Liver (tissue), 9 donors: ENCODE measurements around the gene GALNT16. TPM values are rescaled to one million over a fixed set of nuclear protein-coding genes. Genes with fewer than 3 reads are reported as not detected.

Experiments used
- DNase-seq: peaks from one replicate; pipeline ENCODE4 v3.0.0-alpha.2; 2017; ENCODE audit warnings: low spot score
- H3K27ac ChIP-seq, 2 donors: one replicate each; pipeline ENCODE4 v1.7.0; 2013; ENCODE audit warnings: inconsistent platforms in 2 of 2, low read length in 2 of 2, control low read depth in 1 of 2, low read depth in 1 of 2, mild to moderate bottlenecking in 1 of 2
- H3K27me3 ChIP-seq, 4 donors: one replicate each; pipeline versions ENCODE4 v1.6.1 to v1.7.0; 2013; ENCODE audit warnings: low read length in 3 of 4, inconsistent platforms in 1 of 4, mild to moderate bottlenecking in 1 of 4, moderate library complexity in 1 of 4; ENCODE audit not compliant: control insufficient read depth in 4 of 4, insufficient read depth in 4 of 4
- H3K36me3 ChIP-seq, 4 donors: one replicate each; pipeline versions ENCODE4 v1.6.1 to v1.7.0; 2013; ENCODE audit warnings: low read length in 3 of 4, mild to moderate bottlenecking in 3 of 4, low read depth in 1 of 4, moderate library complexity in 1 of 4; ENCODE audit not compliant: control insufficient read depth in 4 of 4, insufficient read depth in 3 of 4
- H3K4me1 ChIP-seq, 4 donors: one replicate each; pipeline versions ENCODE4 v1.6.1 to v1.7.0; 2013; ENCODE audit warnings: low read length in 3 of 4, mild to moderate bottlenecking in 3 of 4, moderate library complexity in 1 of 4; ENCODE audit not compliant: control insufficient read depth in 4 of 4, insufficient read depth in 4 of 4
- H3K4me3 ChIP-seq, 3 donors: one replicate each; pipeline versions ENCODE4 v1.6.1 to v1.7.0; 2013; ENCODE audit warnings: low read length in 3 of 3, control low read depth in 1 of 3, low read depth in 1 of 3, mild to moderate bottlenecking in 1 of 3
- H3K9ac ChIP-seq, 2 donors: one replicate each; pipeline ENCODE4 v1.7.0; 2013; ENCODE audit warnings: low read length in 2 of 2, mild to moderate bottlenecking in 2 of 2, moderate library complexity in 2 of 2, control low read depth in 1 of 2, low read depth in 1 of 2
- H3K9me3 ChIP-seq, 4 donors: one replicate each; pipeline versions ENCODE4 v1.6.1 to v1.7.0; 2013; ENCODE audit warnings: low read length in 3 of 4; ENCODE audit not compliant: control insufficient read depth in 4 of 4
- ATF3 ChIP-seq: IDR thresholded peaks from 2 replicates; pipeline ENCODE4 v1.6.1; 2016; ENCODE audit warnings: antibody characterized with exemption
- GABPA ChIP-seq, 2 donors: IDR thresholded peaks in 1 of 2; conservative IDR thresholded peaks in 1 of 2; 2 replicates each; pipeline ENCODE4 v1.6.1; 2016; ENCODE audit warnings: antibody characterized with exemption in 2 of 2, mild to moderate bottlenecking in 1 of 2, moderate library complexity in 1 of 2
- HNF4G ChIP-seq: IDR thresholded peaks from 2 replicates; pipeline ENCODE4 v1.6.1; 2016; ENCODE audit warnings: antibody characterized with exemption
- JUND ChIP-seq, 2 donors: IDR thresholded peaks; 2 replicates each; pipeline ENCODE4 v1.6.1; 2016; ENCODE audit warnings: antibody characterized with exemption in 2 of 2
- MAX ChIP-seq: IDR thresholded peaks from 2 replicates; pipeline ENCODE4 v1.6.1; 2016; ENCODE audit warnings: antibody characterized with exemption
- NR2F2 ChIP-seq: IDR thresholded peaks from 2 replicates; pipeline ENCODE4 v1.6.1; 2016; ENCODE audit warnings: antibody characterized with exemption
- RAD21 ChIP-seq, 2 donors: IDR thresholded peaks; 2 replicates each; pipeline ENCODE4 v1.6.1; 2016; ENCODE audit warnings: antibody characterized with exemption in 2 of 2, mild to moderate bottlenecking in 2 of 2
- REST ChIP-seq: IDR thresholded peaks from 2 replicates; pipeline ENCODE4 v1.6.1; 2016; ENCODE audit warnings: antibody characterized with exemption, mild to moderate bottlenecking
- RXRA ChIP-seq, 2 donors: IDR thresholded peaks; 2 replicates each; pipeline ENCODE4 v1.6.1; 2017 to 2018; ENCODE audit warnings: antibody characterized with exemption in 2 of 2, mild to moderate bottlenecking in 1 of 2
- SP1 ChIP-seq: IDR thresholded peaks from 2 replicates; pipeline ENCODE4 v1.6.1; 2018; ENCODE audit warnings: antibody characterized with exemption, mild to moderate bottlenecking
- TAF1 ChIP-seq: conservative IDR thresholded peaks from 2 replicates; pipeline ENCODE4 v1.6.1; 2016; ENCODE audit warnings: antibody characterized with exemption, mild to moderate bottlenecking
- YY1 ChIP-seq: IDR thresholded peaks from 2 replicates; pipeline ENCODE4 v1.6.1; 2016; ENCODE audit warnings: antibody characterized with exemption, mild to moderate bottlenecking
- ZBTB33 ChIP-seq: IDR thresholded peaks from 2 replicates; pipeline ENCODE4 v1.6.1; 2016; ENCODE audit warnings: antibody characterized with exemption
- WGBS: extraction: QIAGEN DNeasy Blood & Tissue Kit; methylation state at CpG from one replicate; pipeline ENCODE4 v1.1.7; 2013; 5-methylcytosine and 5-hydroxymethylcytosine counted together
- polyA plus RNA-seq, 2 donors: library from polyadenylated mRNA; stranded (reverse) in 1 of 2; unstranded in 1 of 2; fragments of 200-250 nt in 1 of 2; fragments of >200 nt in 1 of 2; fragmentation: Nextera tagmentation in 1 of 2; extraction: Ambion mirVana in 1 of 2; gene quantifications; one replicate each; pipeline versions ENCODE4 v1.2.1 to v1.2.3, GENCODE V29; 2013 to 2015
- total RNA-seq, 2 donors: library from RNA; depleted of rRNA; stranded (reverse); fragments of >200 nt; gene quantifications; one replicate each; pipeline ENCODE4 v1.2.3, GENCODE V29; 2014
- donor health status: healthy.
- donor health status: healthy.
- donor health status: healthy.
- donor health status: healthy.
- donor health status: healthy.

GALNT16 gene
- total and polyA plus RNA-seq, 4 donors: 0.25 to 1.2 (median 0.71) TPM

GRCh38 chr14:69266572-69267345 is 6.8 kb downstream of the GALNT16 start:
- TF ChIP-seq ATF3 (no peak), GABPA (IDR thresholded peaks at IDR 0.05 in 1 of 2, conservative IDR thresholded peaks at IDR 0.05 in 1 of 2) (no peak), RXRA (IDR thresholded peaks at IDR 0.05) (no peak), HNF4G (no peak), RAD21 (IDR thresholded peaks at IDR 0.05) (no peak), SP1 (no peak), YY1 (no peak), REST (no peak), TAF1 (no peak), NR2F2 (no peak), MAX (no peak)
- peaks cover 2 to 5% (median 4%) of the 10 kb centered on the region in 4 donors for H3K4me1 ChIP-seq
- WGBS: 87% methylated on average over 8 of the region's 8 CpGs

GRCh38 chr14:69267492-69267891 is 7.5 kb downstream of the GALNT16 start:
- Histone ChIP-seq H3K27ac (no peak overlapping the region), H3K4me3 (no peak overlapping the region), H3K4me1 (no peaks in the 10 kb centered on the region), H3K9me3 (no peaks in the 10 kb centered on the region), H3K36me3 (no peaks in the 10 kb centered on the region), H3K9ac (no peak overlapping the region), H3K27me3 (no peaks in the 10 kb centered on the region)
- DNase-seq: no peak
- 95% methylated on average over 4 of the region's 4 CpGs for WGBS
- TF ChIP-seq NR2F2 (no peak), SP1 (no peak), ATF3 (no peak), YY1 (no peak), JUND (IDR thresholded peaks at IDR 0.05) (no peak), GABPA (IDR thresholded peaks at IDR 0.05 in 1 of 2, conservative IDR thresholded peaks at IDR 0.05 in 1 of 2) (no peak), ZBTB33 (no peak)

More at GRCh38 chr14:69266572-69267345, 6.8 kb downstream of the GALNT16 start:
- DNase-seq: no peak
- H3K27me3 ChIP-seq: no peaks in the 10 kb centered on the region
- H3K27ac ChIP-seq: no peak overlapping the region
- no peak overlapping the region for H3K9ac ChIP-seq
- H3K9me3 ChIP-seq: no peaks in the 10 kb centered on the region
- H3K36me3 ChIP-seq: no peaks in the 10 kb centered on the region
- H3K4me3 ChIP-seq: no peak overlapping the region
